GM18873 (cell line): Measurements from ENCODE around the gene DAG1.

Experiments
- ATAC-seq: cut with Tn5 transposase; IDR thresholded peaks from one replicate; pipeline ENCODE4 v1.9.1; 2021; ENCODE audit warnings: mild to moderate bottlenecking, moderate library complexity, moderate number of reproducible peaks; ENCODE audit not compliant: unreplicated experiment, low FRiP score

Gene DAG1

DNA sequence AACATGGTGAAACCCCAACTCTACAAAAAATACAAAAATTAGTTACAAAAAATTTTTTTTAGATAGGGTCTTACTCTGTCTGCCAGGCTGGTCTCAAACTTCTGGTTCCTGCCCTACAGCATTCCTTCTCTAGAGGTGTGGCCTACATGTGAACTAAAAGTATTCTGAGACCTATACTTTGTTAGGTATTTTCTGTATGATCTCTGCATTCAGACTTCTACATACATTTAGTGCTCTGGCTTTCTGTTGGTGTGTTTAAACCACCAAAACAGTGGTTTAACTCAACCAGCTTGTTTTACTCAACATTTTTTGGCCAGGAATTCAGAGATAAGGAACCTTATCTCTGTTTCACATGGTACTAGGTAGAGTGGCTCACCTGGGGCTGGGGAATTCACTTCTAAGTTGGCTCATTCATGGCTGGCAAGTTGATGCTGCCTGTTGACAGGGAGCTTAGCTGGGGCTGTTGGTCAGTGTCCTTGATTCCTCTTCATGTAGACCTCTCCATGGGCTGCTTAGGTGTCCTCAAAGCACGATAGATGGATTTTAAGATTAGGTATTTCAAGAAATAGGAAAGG lies 42.8 kb downstream of the DAG1 start:
- no peak for ATAC-seq

GRCh38 chr3:49513494-49514124 lies 43.5 kb downstream of the DAG1 start:
- ATAC-seq, result no peak

- ATAC-seq, result no peak
These were observed 47.9 kb downstream of the DAG1 start for GRCh38 chr3:49518016-49518415.

GRCh38 chr3:49518441-49518840 lies 48.4 kb downstream of the DAG1 start:
- no peak for ATAC-seq

DNA sequence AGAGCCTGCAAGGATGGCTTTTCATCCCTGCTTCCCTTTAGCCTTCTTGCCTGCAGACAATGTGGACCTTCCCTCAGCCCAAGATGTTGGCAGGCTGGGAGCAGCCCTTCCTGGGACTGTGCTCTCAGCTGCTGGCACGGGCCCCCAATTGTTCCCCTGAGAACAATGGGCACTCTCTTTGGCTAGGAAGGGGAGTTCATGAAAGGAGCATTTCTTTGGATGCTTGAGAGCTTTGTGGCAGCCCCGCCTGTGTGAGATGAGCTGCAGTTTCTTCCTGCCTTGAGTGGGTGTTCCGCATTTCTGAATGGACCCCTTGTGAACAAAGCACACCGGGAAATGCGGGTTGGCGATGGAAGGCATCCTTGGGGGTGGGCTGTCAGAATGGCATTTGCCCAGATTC lies 49.2 kb downstream of the DAG1 start:
- no peak for ATAC-seq

- ATAC-seq, result no peak
These were observed 49.9 kb downstream of the DAG1 start for GRCh38 chr3:49519916-49520385.

GRCh38 chr3:49523756-49524747 lies 54.0 kb downstream of the DAG1 start:
- ATAC-seq, result no peak

GRCh38 chr3:49529567-49529966 lies 59.5 kb downstream of the DAG1 start:
- ATAC-seq, result no peak

DNA sequence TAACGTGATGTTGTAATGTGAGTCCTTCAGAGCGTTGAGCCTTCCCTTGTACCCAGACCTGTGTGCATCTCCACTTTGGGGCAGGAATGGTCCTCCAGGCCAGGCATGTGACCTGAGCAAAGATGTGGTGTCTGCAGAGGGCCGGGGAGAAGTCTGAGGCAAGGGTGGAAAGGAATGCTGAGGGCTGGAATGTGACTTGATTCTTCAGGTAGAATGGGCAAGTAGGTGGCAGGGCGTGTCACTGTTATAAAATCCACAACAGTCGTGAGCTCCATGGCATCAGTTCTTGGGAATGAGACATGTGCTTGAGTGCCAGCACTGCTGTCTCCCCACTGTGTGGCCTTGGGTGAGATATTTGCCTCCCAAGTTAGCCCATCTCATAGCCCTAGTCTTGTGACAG lies 60.2 kb downstream of the DAG1 start:
- no peak for ATAC-seq

- ATAC-seq, result no peak
These were observed 60.6 kb downstream of the DAG1 start for GRCh38 chr3:49530701-49531100.

GRCh38 chr3:49531218-49531617 lies 61.2 kb downstream of the DAG1 start:
- ATAC-seq, result no peak

- no peak for ATAC-seq
These were observed 61.6 kb downstream of the DAG1 start for GRCh38 chr3:49531715-49532114.

DNA sequence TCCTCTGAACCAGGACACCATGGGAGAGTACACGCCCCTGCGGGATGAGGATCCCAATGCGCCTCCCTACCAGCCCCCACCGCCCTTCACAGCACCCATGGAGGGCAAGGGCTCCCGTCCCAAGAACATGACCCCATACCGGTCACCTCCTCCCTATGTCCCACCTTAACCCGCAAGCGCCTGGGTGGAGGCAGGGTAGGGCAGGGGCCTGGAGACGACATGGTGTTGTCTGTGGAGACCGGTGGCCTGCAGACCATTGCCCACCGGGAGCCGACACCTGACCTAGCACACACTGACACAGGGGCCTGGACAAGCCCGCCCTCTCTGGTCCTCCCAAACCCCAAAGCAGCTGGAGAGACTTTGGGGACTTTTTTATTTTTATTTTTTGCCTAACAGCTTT lies 63.0 kb downstream of the DAG1 start:
- ATAC-seq, result no peak

- ATAC-seq, result no peak
These were observed 63.9 kb downstream of the DAG1 start for GRCh38 chr3:49533786-49534519.

DNA sequence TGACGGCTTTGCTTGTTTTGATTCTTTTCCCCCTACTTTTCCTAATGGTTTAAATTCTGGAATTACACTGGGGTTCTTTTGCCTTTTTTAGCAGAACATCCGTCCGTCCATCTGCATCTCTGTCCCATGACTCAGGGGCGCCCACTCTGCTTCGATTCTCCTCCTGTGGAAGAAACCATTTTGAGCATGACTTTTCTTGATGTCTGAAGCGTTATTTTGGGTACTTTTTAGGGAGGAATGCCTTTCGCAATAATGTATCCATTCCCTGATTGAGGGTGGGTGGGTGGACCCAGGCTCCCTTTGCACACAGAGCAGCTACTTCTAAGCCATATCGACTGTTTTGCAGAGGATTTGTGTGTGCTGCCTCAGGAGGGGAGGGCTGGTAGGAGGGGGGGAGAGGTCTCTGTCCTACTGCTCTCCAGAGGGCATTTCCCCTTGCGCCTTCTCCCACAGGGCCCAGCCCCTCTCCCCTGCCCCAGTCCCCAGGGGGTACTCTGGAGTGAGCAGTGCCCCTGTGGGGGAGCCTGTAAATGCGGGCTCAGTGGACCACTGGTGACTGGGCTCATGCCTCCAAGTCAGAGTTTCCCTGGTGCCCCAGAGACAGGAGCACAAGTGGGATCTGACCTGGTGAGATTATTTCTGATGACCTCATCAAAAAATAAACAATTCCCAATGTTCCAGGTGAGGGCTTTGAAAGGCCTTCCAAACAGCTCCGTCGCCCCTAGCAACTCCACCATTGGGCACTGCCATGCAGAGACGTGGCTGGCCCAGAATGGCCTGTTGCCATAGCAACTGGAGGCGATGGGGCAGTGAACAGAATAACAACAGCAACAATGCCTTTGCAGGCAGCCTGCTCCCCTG lies 64.7 kb downstream of the DAG1 start:
- no peak for ATAC-seq

GRCh38 chr3:49535971-49536874 lies 66.2 kb downstream of the DAG1 start:
- ATAC-seq, result no peak

- no peak for ATAC-seq
These were observed 66.9 kb downstream of the DAG1 start for GRCh38 chr3:49536875-49537533.
